BJ (cell line): ENCODE measurements around the gene SMOC2. TPM values are rescaled to one million over a fixed set of nuclear protein-coding genes. Genes with fewer than 3 reads are reported as not detected.

Experiments
- CTCF ChIA-PET: fragments of 350-600 bp; formaldehyde crosslinking; extraction: SDS; loops from one replicate; lab custom pipeline; 2021; ENCODE audit warnings: antibody characterized with exemption, inconsistent platforms; lab: Yijun Ruan, JAX
- POLR2A ChIA-PET: fragments of 300-600 bp; sonication (Branson Sonifier 250); formaldehyde crosslinking; extraction: SDS; loops from one replicate; lab custom pipeline; 2021; ENCODE audit warnings: antibody characterized with exemption; lab: Charles Lee
- DNase-seq: peaks from one replicate; pipeline ENCODE4 v3.0.0-alpha.2; 2011; ENCODE audit warnings: low read depth
- H3K27me3 ChIP-seq: 2 replicates; pipeline ENCODE4 v1.6.0; 2011; ENCODE audit warnings: low read length; ENCODE audit not compliant: control insufficient read depth, insufficient read depth
- H3K36me3 ChIP-seq: 2 replicates; pipeline ENCODE4 v1.5.1; 2011; ENCODE audit warnings: low read length; ENCODE audit not compliant: control insufficient read depth, insufficient read depth
- H3K4me3 ChIP-seq: 2 replicates; pipeline ENCODE4 v1.5.1; 2011; ENCODE audit warnings: low read depth, mild to moderate bottlenecking, control low read depth, low read length
- CTCF ChIP-seq: IDR thresholded peaks from 2 replicates; pipeline ENCODE4 v1.5.1; 2011; ENCODE audit warnings: low read depth, mild to moderate bottlenecking, control low read depth, inconsistent platforms, low read length, moderate library complexity; ENCODE audit not compliant: insufficient read depth
- polyA plus RNA-seq: library from polyadenylated mRNA; depleted of rRNA; stranded (reverse); fragments of >200 nt; gene quantifications from 2 replicates; pipeline ENCODE4 v1.2.3, GENCODE V29; 2011

The SMOC2 gene
- polyA plus RNA-seq, 1 experiment: not detected

GRCh38 chr6:168625602-168626001 is 184.6 kb downstream of the SMOC2 start:
- no peaks in the 10 kb centered on the region for H3K27me3 ChIP-seq
- POLR2A ChIA-PET: no interaction called here
- no peak for DNase-seq
- no peaks in the 10 kb centered on the region for H3K36me3 ChIP-seq
- CTCF ChIA-PET: no interaction called here
- no peak overlapping the region for H3K4me3 ChIP-seq
- TF ChIP-seq CTCF: no peak

GRCh38 chr6:168626046-168626602 is 185.1 kb downstream of the SMOC2 start:
- TF ChIP-seq CTCF: no peak
- POLR2A ChIA-PET: no interaction called here
- Histone ChIP-seq H3K27me3 (no peaks in the 10 kb centered on the region), H3K4me3 (no peak overlapping the region), H3K36me3 (no peaks in the 10 kb centered on the region)
- CTCF ChIA-PET: no interaction called here
- no peak for DNase-seq

GRCh38 chr6:168627506-168628175 is 186.7 kb downstream of the SMOC2 start:
- no peaks in the 10 kb centered on the region for H3K36me3 ChIP-seq
- no peak overlapping the region for H3K4me3 ChIP-seq
- H3K27me3 ChIP-seq: no peaks in the 10 kb centered on the region
- POLR2A ChIA-PET: no interaction called here
- CTCF ChIA-PET: interaction anchor here (1.1 kb wide), 1 partner anchor 36 kb away, joined by 3 read pairs; no protein-coding TSS in a partner anchor
- no peak for TF ChIP-seq CTCF
- no peak for DNase-seq

GRCh38 chr6:168628176-168628553 is 187.2 kb downstream of the SMOC2 start:
- DNase-seq: no peak
- no peaks in the 10 kb centered on the region for H3K27me3 ChIP-seq
- no peaks in the 10 kb centered on the region for H3K36me3 ChIP-seq
- H3K4me3 ChIP-seq: no peak overlapping the region
- ChIA-PET CTCF (interaction anchor here (1.1 kb wide), 1 partner anchor 35 kb away, joined by 3 read pairs; no protein-coding TSS in a partner anchor), POLR2A (no interaction called here)
- no peak for TF ChIP-seq CTCF

DNA sequence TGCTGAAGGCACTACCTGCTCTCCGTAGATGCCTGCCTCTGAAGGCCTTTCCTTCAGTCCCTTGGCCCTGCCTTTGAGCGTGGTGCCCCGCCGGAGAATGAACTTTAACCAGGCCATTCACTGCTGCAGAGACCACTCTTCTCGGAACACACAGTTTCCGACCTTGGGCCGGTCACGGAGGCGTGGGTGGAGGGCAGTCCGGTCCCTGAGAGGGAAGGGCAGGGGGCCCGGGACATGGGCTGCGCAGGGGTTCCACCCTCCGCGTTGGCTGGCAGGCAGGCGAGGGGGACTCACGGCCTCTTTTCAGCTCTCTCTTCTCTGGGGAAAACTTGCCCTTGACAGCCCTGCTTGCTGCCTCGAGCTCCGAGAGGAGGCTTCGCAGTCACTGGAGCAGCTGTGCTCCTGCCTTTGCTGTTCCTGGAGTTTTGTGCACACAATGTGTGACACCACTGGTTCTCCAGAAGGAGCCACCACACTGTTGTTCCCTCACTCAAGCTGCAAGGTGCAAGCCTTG is 187.8 kb downstream of the SMOC2 start:
- no peaks in the 10 kb centered on the region for H3K36me3 ChIP-seq
- DNase-seq: no peak
- H3K27me3 ChIP-seq: no peaks in the 10 kb centered on the region
- CTCF ChIA-PET: no interaction called here
- H3K4me3 ChIP-seq: no peak overlapping the region
- no peak for TF ChIP-seq CTCF
- POLR2A ChIA-PET: no interaction called here
